IgD-negative memory B cell (primary cell): ENCODE measurements around the gene TAB3. TPM values are rescaled to one million over a fixed set of nuclear protein-coding genes. Genes with fewer than 3 reads are reported as not detected.

ENCODE experiments used
- H3K27ac Mint-ChIP-seq, 3 donors: one replicate each; pipeline ENCODE4 v1.8.0; 2020 to 2022; ENCODE audit warnings: mild to moderate bottlenecking in 3 of 3, mixed read lengths in 3 of 3, moderate library complexity in 1 of 3
- H3K27me3 Mint-ChIP-seq: one replicate; pipeline ENCODE4 v1.8.0; 2021; ENCODE audit warnings: mixed read lengths
- H3K36me3 Mint-ChIP-seq: one replicate; pipeline ENCODE4 v1.8.0; 2020; ENCODE audit warnings: mild to moderate bottlenecking, mixed read lengths
- H3K4me1 Mint-ChIP-seq, 3 donors: one replicate each; pipeline ENCODE4 v1.8.0; 2020 to 2022; ENCODE audit warnings: mixed read lengths in 3 of 3, mild to moderate bottlenecking in 1 of 3
- H3K4me3 Mint-ChIP-seq, 4 donors: one replicate each; pipeline ENCODE4 v1.8.0; 2020 to 2022; ENCODE audit warnings: mild to moderate bottlenecking in 4 of 4, mixed read lengths in 4 of 4, moderate library complexity in 3 of 4
- H3K9me3 Mint-ChIP-seq, 3 donors: one replicate each; pipeline ENCODE4 v1.8.0; 2020 to 2021; ENCODE audit warnings: mixed read lengths in 3 of 3, mild to moderate bottlenecking in 1 of 3
- polyA plus RNA-seq: library from polyadenylated mRNA; unstranded; fragments of 300-500 nt; fragmentation: Illumina TruSeq; gene quantifications from one replicate; pipeline ENCODE4 v1.2.3, GENCODE V29; 2021

TAB3 gene
- polyA plus RNA-seq, 1 donor from 2014 or later: 4.6 TPM

GRCh38 chrX:30900227-30900626 lies 11.2 kb upstream of the TAB3 start:
- H3K36me3 Mint-ChIP-seq: no peaks in the 10 kb centered on the region
- H3K27ac Mint-ChIP-seq: no peak overlapping the region
- H3K27me3 Mint-ChIP-seq: peaks cover 2% of the 10 kb centered on the region
- no peak overlapping the region for H3K4me3 Mint-ChIP-seq
- H3K9me3 Mint-ChIP-seq: no peaks in the 10 kb centered on the region
- no peaks in the 10 kb centered on the region for H3K4me1 Mint-ChIP-seq

- Mint-ChIP-seq H3K27me3 (no peaks in the 10 kb centered on the region), H3K4me1 (no peaks in the 10 kb centered on the region), H3K27ac (no peak overlapping the region), H3K9me3 (no peaks in the 10 kb centered on the region), H3K36me3 (no peaks in the 10 kb centered on the region), H3K4me3 (no peak overlapping the region)
These were observed 9.8 kb upstream of the TAB3 start for GRCh38 chrX:30898886-30899285.

GRCh38 chrX:30895370-30895769 lies 6.3 kb upstream of the TAB3 start:
- no peaks in the 10 kb centered on the region for H3K9me3 Mint-ChIP-seq
- H3K27me3 Mint-ChIP-seq: no peaks in the 10 kb centered on the region
- H3K4me1 Mint-ChIP-seq: no peaks in the 10 kb centered on the region
- no peak overlapping the region for H3K27ac Mint-ChIP-seq
- no peaks in the 10 kb centered on the region for H3K36me3 Mint-ChIP-seq
- no peak overlapping the region for H3K4me3 Mint-ChIP-seq

DNA sequence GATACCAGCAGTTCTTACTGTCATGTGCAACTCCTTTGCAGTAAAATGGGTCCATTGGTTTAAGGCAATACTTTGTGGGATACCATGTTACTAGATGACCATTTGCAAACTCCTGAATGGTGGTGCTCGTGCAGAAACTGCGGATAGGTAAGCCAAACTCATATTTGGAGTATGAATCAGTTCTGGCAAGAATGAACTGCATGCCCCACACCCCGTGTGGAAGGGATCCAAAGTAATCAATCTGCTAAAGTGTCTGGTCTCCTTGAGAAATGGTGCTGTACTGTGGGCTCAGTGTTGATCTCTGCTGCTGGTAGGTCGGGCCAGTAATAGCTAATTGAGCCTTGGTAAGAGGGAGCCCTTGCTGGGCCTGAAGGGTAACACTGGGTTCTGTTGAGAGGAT lies 4.2 kb upstream of the TAB3 start:
- no peaks in the 10 kb centered on the region for H3K9me3 Mint-ChIP-seq
- H3K4me3 Mint-ChIP-seq: no peak overlapping the region
- H3K27me3 Mint-ChIP-seq: no peaks in the 10 kb centered on the region
- peaks cover 0 to 5% (median 0%) of the 10 kb centered on the region in 3 donors for H3K4me1 Mint-ChIP-seq
- no peak overlapping the region for H3K27ac Mint-ChIP-seq
- H3K36me3 Mint-ChIP-seq: no peaks in the 10 kb centered on the region

GRCh38 chrX:30892591-30892990 lies 3.5 kb upstream of the TAB3 start:
- Mint-ChIP-seq H3K4me3 (no peak overlapping the region), H3K36me3 (no peaks in the 10 kb centered on the region), H3K27ac (no peak overlapping the region), H3K4me1 (peaks cover 6 to 9% (median 6%) of the 10 kb centered on the region in 3 donors), H3K27me3 (no peaks in the 10 kb centered on the region), H3K9me3 (no peaks in the 10 kb centered on the region)

GRCh38 chrX:30888526-30889146 lies 418 bp downstream of the TAB3 start:
- peak overlapping the region; percentile 69 to 84 (median 78) for H3K27ac Mint-ChIP-seq
- peaks cover 11 to 19% (median 12%) of the 10 kb centered on the region in 3 donors for H3K4me1 Mint-ChIP-seq

DNA sequence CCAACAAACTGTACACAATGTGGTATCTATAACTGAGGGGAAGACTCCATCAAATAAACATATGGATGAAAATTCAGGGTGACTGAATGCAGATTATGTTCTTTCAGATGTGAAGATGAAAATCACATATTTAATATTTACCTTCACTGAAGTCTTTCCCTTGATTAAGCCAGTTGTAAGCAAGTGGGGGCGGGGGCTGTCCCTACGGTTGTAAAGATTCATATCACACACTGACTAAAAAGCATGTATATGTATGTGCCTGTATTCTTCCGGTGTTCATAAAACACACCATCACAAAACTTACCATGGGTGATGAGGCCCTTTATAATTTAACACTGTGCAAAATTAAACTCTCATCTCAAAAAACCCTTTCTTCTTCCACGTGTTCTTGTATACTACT lies 1.3 kb downstream of the TAB3 start:
- H3K36me3 Mint-ChIP-seq: peaks cover 1% of the 10 kb centered on the region
- peak overlapping the region; percentile 84 to 96 (median 91) for H3K4me3 Mint-ChIP-seq
- H3K9me3 Mint-ChIP-seq: no peaks in the 10 kb centered on the region
- H3K27me3 Mint-ChIP-seq: no peaks in the 10 kb centered on the region
- H3K27ac Mint-ChIP-seq: no peak overlapping the region
- H3K4me1 Mint-ChIP-seq: peaks cover 11 to 19% (median 12%) of the 10 kb centered on the region in 3 donors

More at GRCh38 chrX:30888526-30889146, 418 bp downstream of the TAB3 start:
- H3K4me3 Mint-ChIP-seq: peak overlapping the region; percentile 84 to 96 (median 91)
- no peaks in the 10 kb centered on the region for H3K27me3 Mint-ChIP-seq
- H3K9me3 Mint-ChIP-seq: no peaks in the 10 kb centered on the region
- peaks cover 1% of the 10 kb centered on the region for H3K36me3 Mint-ChIP-seq

DNA sequence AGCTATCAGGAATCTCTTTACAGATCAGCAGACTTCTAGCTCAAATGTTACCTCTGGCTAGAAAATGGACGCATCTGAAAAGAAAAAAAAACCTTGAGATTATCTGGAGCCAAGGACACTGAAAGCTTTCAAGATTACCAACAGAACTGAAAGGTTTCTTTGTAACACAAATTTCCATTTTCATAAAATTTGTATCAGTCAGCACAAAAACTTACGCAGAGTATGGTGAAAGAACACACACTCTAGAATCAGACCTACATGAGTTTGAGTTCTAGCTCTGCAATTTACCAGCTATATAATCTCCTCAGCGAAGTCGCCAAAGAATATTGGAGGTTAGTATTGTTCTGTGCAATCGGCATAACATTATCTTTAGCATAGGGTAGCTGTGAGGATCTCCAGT lies 1.8 kb downstream of the TAB3 start:
- Mint-ChIP-seq H3K27me3 (no peaks in the 10 kb centered on the region), H3K27ac (no peak overlapping the region), H3K9me3 (no peaks in the 10 kb centered on the region), H3K36me3 (peaks cover 1% of the 10 kb centered on the region), H3K4me3 (no peak overlapping the region), H3K4me1 (peaks cover 11 to 19% (median 12%) of the 10 kb centered on the region in 3 donors)

GRCh38 chrX:30885136-30885535 lies 3.9 kb downstream of the TAB3 start:
- Mint-ChIP-seq H3K27ac (no peak overlapping the region), H3K27me3 (no peaks in the 10 kb centered on the region), H3K4me1 (peaks cover 11 to 27% (median 15%) of the 10 kb centered on the region in 3 donors), H3K36me3 (peaks cover 1% of the 10 kb centered on the region), H3K4me3 (peak overlapping the region in 2 of 4 donors; percentile 46 to 47), H3K9me3 (no peaks in the 10 kb centered on the region)

DNA sequence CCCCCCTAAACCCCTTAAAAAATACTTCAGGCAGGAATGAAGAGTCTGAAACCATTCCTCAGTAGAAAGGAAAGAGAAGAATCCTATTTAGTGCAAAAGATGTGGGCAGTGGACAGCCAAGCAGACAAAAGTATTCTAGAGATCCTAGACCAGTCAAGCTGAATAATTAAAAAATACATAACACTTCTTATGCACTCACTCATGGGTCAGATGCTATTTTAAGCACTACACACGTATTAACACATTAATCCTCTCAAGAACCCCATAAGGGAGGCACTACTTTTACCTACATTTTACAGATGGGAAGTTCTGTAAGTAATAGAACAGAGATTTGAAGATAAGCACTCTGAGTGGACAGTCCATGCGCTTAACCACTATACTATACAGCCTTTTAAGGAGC lies 5.9 kb downstream of the TAB3 start:
- H3K36me3 Mint-ChIP-seq: peaks cover 1% of the 10 kb centered on the region
- no peak overlapping the region for H3K4me3 Mint-ChIP-seq
- no peak overlapping the region for H3K27ac Mint-ChIP-seq
- peaks cover 9 to 28% (median 16%) of the 10 kb centered on the region in 3 donors for H3K4me1 Mint-ChIP-seq
- no peaks in the 10 kb centered on the region for H3K9me3 Mint-ChIP-seq
- no peaks in the 10 kb centered on the region for H3K27me3 Mint-ChIP-seq

DNA sequence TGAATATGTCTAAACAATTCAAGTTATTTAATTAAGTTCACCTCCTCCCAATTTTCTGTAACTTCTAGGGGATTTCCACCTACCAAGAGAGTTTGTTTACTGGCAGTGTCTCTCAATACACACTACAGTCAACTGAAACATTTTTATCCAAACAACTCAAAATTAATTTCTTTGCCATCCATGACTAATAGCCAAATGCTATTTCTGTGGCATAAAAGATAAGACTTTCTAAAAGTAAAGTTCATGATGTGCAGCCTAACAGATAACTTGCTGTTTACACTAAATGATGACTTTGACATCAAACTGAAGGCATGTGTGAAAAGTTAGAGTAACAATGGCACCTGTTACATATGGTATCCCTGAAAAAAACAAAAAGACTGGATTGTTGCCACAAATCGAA lies 7.3 kb downstream of the TAB3 start:
- no peak overlapping the region for H3K4me3 Mint-ChIP-seq
- H3K36me3 Mint-ChIP-seq: peaks cover 1% of the 10 kb centered on the region
- H3K4me1 Mint-ChIP-seq: peaks cover 9 to 27% (median 11%) of the 10 kb centered on the region in 3 donors
- no peaks in the 10 kb centered on the region for H3K27me3 Mint-ChIP-seq
- H3K27ac Mint-ChIP-seq: no peak overlapping the region
- H3K9me3 Mint-ChIP-seq: no peaks in the 10 kb centered on the region

GRCh38 chrX:30881390-30881789 lies 7.7 kb downstream of the TAB3 start:
- peaks cover 9 to 30% (median 11%) of the 10 kb centered on the region in 3 donors for H3K4me1 Mint-ChIP-seq
- no peak overlapping the region for H3K4me3 Mint-ChIP-seq
- H3K9me3 Mint-ChIP-seq: no peaks in the 10 kb centered on the region
- no peak overlapping the region for H3K27ac Mint-ChIP-seq
- H3K36me3 Mint-ChIP-seq: peaks cover 1% of the 10 kb centered on the region
- H3K27me3 Mint-ChIP-seq: no peaks in the 10 kb centered on the region

DNA sequence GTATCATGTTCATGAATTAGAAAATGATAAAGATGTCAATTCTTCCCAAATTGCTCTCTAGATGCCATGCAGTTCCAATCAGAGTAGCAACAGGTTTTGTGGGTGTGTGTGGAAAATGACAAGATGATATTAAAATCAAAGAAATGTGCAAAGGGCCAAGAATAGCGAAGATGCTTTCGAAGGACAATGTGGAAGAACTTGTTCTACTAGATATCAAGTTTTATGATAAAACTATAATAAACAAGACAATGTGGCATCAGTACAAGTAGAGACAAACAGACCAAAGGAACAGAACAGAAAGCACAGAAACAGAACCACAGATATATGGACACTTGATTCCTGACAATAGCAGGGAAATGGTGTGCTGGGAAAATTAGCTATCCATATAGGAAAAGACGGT lies 9.0 kb downstream of the TAB3 start:
- Mint-ChIP-seq H3K4me3 (no peak overlapping the region), H3K27ac (no peak overlapping the region), H3K36me3 (no peaks in the 10 kb centered on the region), H3K4me1 (peaks cover 8 to 27% (median 10%) of the 10 kb centered on the region in 3 donors), H3K27me3 (no peaks in the 10 kb centered on the region), H3K9me3 (no peaks in the 10 kb centered on the region)

DNA sequence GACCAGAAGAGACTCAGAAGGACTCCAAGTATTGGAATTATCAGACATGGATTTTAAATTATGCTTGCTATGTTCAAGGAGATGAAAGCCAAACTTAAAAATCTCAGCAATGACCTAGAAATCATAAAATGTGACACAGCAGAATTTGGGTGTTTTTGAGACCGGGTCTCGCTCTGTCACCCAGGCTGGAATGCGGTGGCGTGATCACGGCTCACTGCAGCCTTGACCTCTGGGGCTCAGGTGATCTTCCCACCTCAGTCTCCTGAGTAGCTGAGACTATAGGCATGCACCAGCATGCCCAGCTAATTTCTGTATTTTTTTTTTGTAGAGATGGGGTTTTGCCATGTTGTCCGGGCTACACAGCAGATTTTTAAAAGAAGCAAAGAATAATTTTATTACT lies 12.7 kb downstream of the TAB3 start:
- peaks cover 2% of the 10 kb centered on the region for H3K36me3 Mint-ChIP-seq
- no peak overlapping the region for H3K4me3 Mint-ChIP-seq
- H3K27ac Mint-ChIP-seq: no peak overlapping the region
- peaks cover 6 to 24% (median 8%) of the 10 kb centered on the region in 3 donors for H3K4me1 Mint-ChIP-seq
- no peaks in the 10 kb centered on the region for H3K9me3 Mint-ChIP-seq
- H3K27me3 Mint-ChIP-seq: no peaks in the 10 kb centered on the region

DNA sequence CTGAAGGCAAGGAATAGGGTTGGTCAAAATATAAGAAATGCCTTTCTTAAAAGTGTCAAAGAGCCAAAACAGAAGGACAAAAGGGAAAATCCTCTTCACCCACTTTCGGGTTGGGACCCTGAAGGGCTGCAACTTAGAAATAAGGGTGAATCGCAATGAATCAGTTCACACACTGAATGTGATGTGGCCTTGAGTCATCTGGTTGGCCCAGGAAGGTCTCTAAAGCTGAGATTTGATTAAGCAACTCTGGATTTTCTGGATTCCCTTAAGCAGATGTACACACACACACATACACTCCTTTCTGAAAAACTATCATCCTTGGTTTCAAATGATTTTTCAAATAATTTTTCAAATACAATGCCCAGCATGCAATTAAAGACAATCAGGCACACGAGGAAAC lies 13.1 kb downstream of the TAB3 start:
- Mint-ChIP-seq H3K27me3 (no peaks in the 10 kb centered on the region), H3K27ac (no peak overlapping the region), H3K9me3 (no peaks in the 10 kb centered on the region), H3K4me1 (peaks cover 6 to 24% (median 8%) of the 10 kb centered on the region in 3 donors), H3K36me3 (peaks cover 2% of the 10 kb centered on the region), H3K4me3 (no peak overlapping the region)

- peaks cover 2% of the 10 kb centered on the region for H3K36me3 Mint-ChIP-seq
- H3K4me3 Mint-ChIP-seq: no peak overlapping the region
- no peak overlapping the region for H3K27ac Mint-ChIP-seq
- H3K4me1 Mint-ChIP-seq: peaks cover 4 to 14% (median 6%) of the 10 kb centered on the region in 3 donors
- H3K9me3 Mint-ChIP-seq: no peaks in the 10 kb centered on the region
- H3K27me3 Mint-ChIP-seq: peaks cover 2% of the 10 kb centered on the region
These were observed 14.2 kb downstream of the TAB3 start for GRCh38 chrX:30874851-30875250.
